HepG2 (cell line): ENCODE measurements around the gene TBL3. TPM values are rescaled to one million over a fixed set of nuclear protein-coding genes. Genes with fewer than 3 reads are reported as not detected.

Experiments used
- CBX2 ChIP-seq, 2 experiments: fragments of 200-600 bp in 1 of 2; sonication (generic); formaldehyde crosslinking in 1 of 2; IDR thresholded peaks; 2 replicates each; pipeline versions ENCODE4 v1.7.0 to v1.8.1; 2018 to 2022; ENCODE audit warnings: low read depth in 2 of 2, low read length in 1 of 2, mild to moderate bottlenecking in 1 of 2, missing genetic modification reagents in 1 of 2
- DR1 ChIP-seq: sonication (generic); formaldehyde crosslinking; IDR thresholded peaks from 2 replicates; pipeline ENCODE4 v1.8.0; 2021; ENCODE audit warnings: mild to moderate bottlenecking, missing genetic modification reagents, inconsistent platforms
- FOXO1 ChIP-seq: sonication (generic); formaldehyde crosslinking; IDR thresholded peaks from 2 replicates; pipeline ENCODE4 v1.4.0; 2020; ENCODE audit warnings: missing genetic modification reagents
- HDAC6 ChIP-seq: fragments of 200-600 bp; sonication (generic); IDR thresholded peaks from 2 replicates; pipeline ENCODE4 v1.7.0; 2017; ENCODE audit warnings: mild to moderate bottlenecking, antibody characterized with exemption, low read length, low read depth
- MIXL1 ChIP-seq: IDR thresholded peaks from 2 replicates; pipeline ENCODE4 v1.6.1; 2016
- RARG ChIP-seq: sonication (generic); formaldehyde crosslinking; IDR thresholded peaks from 2 replicates; pipeline ENCODE4 v1.4.0; 2020; ENCODE audit warnings: low read depth, mild to moderate bottlenecking, missing genetic modification reagents
- SALL2 ChIP-seq: sonication (generic); formaldehyde crosslinking; IDR thresholded peaks from 2 replicates; pipeline ENCODE4 v1.8.1; 2023; ENCODE audit warnings: mild to moderate bottlenecking, missing genetic modification reagents, inconsistent platforms
- SUZ12 ChIP-seq: fragments of 150-350 bp; IDR thresholded peaks from 2 replicates; pipeline ENCODE4 v1.6.1; 2014; ENCODE audit warnings: low read depth, low read length
- ZNF382 ChIP-seq: sonication (generic); formaldehyde crosslinking; IDR thresholded peaks from 2 replicates; pipeline ENCODE4 v1.5.0; 2020; ENCODE audit warnings: missing genetic modification reagents, mild to moderate bottlenecking, borderline replicate concordance
- ZNF670 ChIP-seq: sonication (generic); formaldehyde crosslinking; IDR thresholded peaks from 2 replicates; pipeline ENCODE4 v1.8.0; 2022; ENCODE audit warnings: mild to moderate bottlenecking, missing genetic modification reagents, borderline replicate concordance
- ZNF709 ChIP-seq: sonication (generic); formaldehyde crosslinking; IDR thresholded peaks from 2 replicates; pipeline ENCODE4 v1.5.0; 2020; ENCODE audit warnings: mild to moderate bottlenecking, missing genetic modification reagents
- ZNF713 ChIP-seq: sonication (generic); formaldehyde crosslinking; IDR thresholded peaks from 2 replicates; pipeline ENCODE4 v1.4.0; 2020; ENCODE audit warnings: mild to moderate bottlenecking, missing genetic modification reagents
- ZNF746 ChIP-seq: sonication (generic); formaldehyde crosslinking; IDR thresholded peaks from 2 replicates; pipeline ENCODE4 v1.8.0; 2022; ENCODE audit warnings: mild to moderate bottlenecking, missing genetic modification reagents
- polyA plus RNA-seq, 8 experiments: library from polyadenylated mRNA; depleted of rRNA in 3 of 8; stranded (reverse) in 7 of 8; unstranded in 1 of 8; fragments of >200 nt; fragmentation: Illumina TruSeq in 4 of 8; extraction: Trizol in 4 of 8; gene quantifications; 2 replicates each; pipeline versions ENCODE4 v1.2.1 to v1.2.3, GENCODE V29; 2011 to 2016; ENCODE audit warnings: low read depth in 4 of 8, missing spikeins in 1 of 8, mixed read lengths in 1 of 8; ENCODE audit not compliant: insufficient read depth in 1 of 8
- total RNA-seq, 5 experiments: library from RNA; depleted of rRNA; stranded (reverse); fragments of >200 nt; fragmentation: Illumina TruSeq; extraction: Trizol; gene quantifications; 2 replicates each; pipeline ENCODE4 v1.2.3, GENCODE V29; 2016; ENCODE audit warnings: low read depth in 1 of 5
- TF ChIP-seq, protein P1 (sequence below): sonication (generic); formaldehyde crosslinking; IDR thresholded peaks from 2 replicates; pipeline ENCODE4 v1.5.1; 2020; ENCODE audit warnings: missing genetic modification reagents, mild to moderate bottlenecking, borderline replicate concordance
- TF ChIP-seq, protein P2 (sequence below): sonication (generic); formaldehyde crosslinking; IDR thresholded peaks from 2 replicates; pipeline ENCODE4 v1.4.0; 2020; ENCODE audit warnings: missing genetic modification reagents
- TF ChIP-seq, protein P3 (sequence below): sonication (generic); formaldehyde crosslinking; IDR thresholded peaks from 2 replicates; pipeline ENCODE4 v1.4.0; 2020; ENCODE audit warnings: missing genetic modification reagents
- TF ChIP-seq, protein P4 (sequence below): sonication (generic); formaldehyde crosslinking; IDR thresholded peaks from 2 replicates; pipeline ENCODE4 v1.4.0; 2020; ENCODE audit warnings: mild to moderate bottlenecking, missing genetic modification reagents
- TF ChIP-seq, protein P5 (sequence below): IDR thresholded peaks from 2 replicates; pipeline ENCODE4 v1.6.1; 2016; ENCODE audit warnings: missing compliant biosample characterization, missing genetic modification reagents, borderline replicate concordance

The TBL3 gene
- total and polyA plus RNA-seq, 2 of the 13 experiments (the other 11 are each of a cell fraction or from before 2014, with no cell fraction given): 16.8 to 38.0 TPM

DNA sequence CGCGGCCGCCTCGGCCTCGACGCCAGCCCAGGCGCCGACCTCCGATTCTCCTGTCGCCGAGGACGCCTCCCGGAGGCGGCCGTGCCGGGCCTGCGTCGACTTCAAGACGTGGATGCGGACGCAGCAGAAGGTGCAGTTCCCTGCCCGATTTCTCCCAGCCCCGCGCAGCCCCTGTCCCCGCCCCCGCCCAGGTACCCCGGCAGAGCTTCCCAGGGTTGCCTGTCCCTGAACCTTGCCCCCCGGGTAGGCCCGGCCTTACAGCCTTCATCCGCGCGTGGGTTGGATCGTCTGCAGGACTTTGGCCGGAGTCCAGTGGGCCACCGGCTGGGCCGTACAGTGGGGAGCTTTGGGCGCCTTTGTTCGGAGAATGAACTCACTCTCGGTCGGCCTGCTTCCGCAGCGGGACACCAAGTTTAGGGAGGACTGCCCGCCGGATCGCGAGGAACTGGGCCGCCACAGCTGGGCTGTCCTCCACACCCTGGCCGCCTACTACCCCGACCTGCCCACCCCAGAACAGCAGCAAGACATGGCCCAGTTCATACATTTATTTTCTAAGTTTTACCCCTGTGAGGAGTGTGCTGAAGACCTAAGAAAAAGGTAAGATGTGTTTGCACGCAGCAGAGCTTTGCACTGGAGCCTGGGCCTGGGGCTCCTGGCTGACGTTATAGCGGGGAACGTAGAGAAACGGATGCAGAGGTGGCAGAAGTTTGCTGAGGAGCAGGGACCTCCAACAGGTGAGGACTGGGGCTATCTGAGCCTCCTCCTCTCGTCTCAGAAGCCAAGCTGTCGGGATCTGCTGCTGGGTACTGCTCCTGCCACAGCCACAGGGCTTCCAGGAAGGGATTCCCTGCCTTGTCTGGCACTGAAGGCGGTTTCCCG is 12.7 kb downstream of the TBL3 start (continued):
- TF ChIP-seq, protein P1, sequence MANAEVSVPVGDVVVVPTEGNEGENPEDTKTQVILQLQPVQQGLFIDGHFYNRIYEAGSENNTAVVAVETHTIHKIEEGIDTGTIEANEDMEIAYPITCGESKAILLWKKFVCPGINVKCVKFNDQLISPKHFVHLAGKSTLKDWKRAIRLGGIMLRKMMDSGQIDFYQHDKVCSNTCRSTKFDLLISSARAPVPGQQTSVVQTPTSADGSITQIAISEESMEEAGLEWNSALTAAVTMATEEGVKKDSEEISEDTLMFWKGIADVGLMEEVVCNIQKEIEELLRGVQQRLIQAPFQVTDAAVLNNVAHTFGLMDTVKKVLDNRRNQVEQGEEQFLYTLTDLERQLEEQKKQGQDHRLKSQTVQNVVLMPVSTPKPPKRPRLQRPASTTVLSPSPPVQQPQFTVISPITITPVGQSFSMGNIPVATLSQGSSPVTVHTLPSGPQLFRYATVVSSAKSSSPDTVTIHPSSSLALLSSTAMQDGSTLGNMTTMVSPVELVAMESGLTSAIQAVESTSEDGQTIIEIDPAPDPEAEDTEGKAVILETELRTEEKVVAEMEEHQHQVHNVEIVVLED (CRISPR knock-in tag): no peak
- TF ChIP-seq CBX2 (IDR thresholded peaks at IDR 0.05; ENCODE audit: low read depth, low read length) (no peak), CBX2 (CRISPR knock-in tag; IDR thresholded peaks at IDR 0.05; ENCODE audit: low read depth) (no peak), RARG (CRISPR knock-in tag) (no peak), ZNF713 (no peak), SUZ12 (no peak), FOXO1 (CRISPR knock-in tag) (no peak), ZNF670 (CRISPR knock-in tag) (no peak), MIXL1 (CRISPR knock-in tag) (0 out of 2 replicates have a peak, but pooled peaks have one; percentile 12), DR1 (CRISPR knock-in tag) (no peak), ZNF382 (no peak), ZNF709 (no peak), SALL2 (0 out of 2 replicates have a peak, but pooled peaks have one; percentile 10), HDAC6 (no peak), ZNF746 (no peak)
- TF ChIP-seq, protein P2, sequence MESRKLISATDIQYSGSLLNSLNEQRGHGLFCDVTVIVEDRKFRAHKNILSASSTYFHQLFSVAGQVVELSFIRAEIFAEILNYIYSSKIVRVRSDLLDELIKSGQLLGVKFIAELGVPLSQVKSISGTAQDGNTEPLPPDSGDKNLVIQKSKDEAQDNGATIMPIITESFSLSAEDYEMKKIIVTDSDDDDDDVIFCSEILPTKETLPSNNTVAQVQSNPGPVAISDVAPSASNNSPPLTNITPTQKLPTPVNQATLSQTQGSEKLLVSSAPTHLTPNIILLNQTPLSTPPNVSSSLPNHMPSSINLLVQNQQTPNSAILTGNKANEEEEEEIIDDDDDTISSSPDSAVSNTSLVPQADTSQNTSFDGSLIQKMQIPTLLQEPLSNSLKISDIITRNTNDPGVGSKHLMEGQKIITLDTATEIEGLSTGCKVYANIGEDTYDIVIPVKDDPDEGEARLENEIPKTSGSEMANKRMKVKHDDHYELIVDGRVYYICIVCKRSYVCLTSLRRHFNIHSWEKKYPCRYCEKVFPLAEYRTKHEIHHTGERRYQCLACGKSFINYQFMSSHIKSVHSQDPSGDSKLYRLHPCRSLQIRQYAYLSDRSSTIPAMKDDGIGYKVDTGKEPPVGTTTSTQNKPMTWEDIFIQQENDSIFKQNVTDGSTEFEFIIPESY (CRISPR knock-in tag): no peak
- TF ChIP-seq, protein P3, sequence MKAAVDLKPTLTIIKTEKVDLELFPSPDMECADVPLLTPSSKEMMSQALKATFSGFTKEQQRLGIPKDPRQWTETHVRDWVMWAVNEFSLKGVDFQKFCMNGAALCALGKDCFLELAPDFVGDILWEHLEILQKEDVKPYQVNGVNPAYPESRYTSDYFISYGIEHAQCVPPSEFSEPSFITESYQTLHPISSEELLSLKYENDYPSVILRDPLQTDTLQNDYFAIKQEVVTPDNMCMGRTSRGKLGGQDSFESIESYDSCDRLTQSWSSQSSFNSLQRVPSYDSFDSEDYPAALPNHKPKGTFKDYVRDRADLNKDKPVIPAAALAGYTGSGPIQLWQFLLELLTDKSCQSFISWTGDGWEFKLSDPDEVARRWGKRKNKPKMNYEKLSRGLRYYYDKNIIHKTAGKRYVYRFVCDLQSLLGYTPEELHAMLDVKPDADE (CRISPR knock-in tag): no peak
- TF ChIP-seq, protein P4, sequence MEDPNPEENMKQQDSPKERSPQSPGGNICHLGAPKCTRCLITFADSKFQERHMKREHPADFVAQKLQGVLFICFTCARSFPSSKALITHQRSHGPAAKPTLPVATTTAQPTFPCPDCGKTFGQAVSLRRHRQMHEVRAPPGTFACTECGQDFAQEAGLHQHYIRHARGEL (CRISPR knock-in tag): no peak
- TF ChIP-seq, protein P5, sequence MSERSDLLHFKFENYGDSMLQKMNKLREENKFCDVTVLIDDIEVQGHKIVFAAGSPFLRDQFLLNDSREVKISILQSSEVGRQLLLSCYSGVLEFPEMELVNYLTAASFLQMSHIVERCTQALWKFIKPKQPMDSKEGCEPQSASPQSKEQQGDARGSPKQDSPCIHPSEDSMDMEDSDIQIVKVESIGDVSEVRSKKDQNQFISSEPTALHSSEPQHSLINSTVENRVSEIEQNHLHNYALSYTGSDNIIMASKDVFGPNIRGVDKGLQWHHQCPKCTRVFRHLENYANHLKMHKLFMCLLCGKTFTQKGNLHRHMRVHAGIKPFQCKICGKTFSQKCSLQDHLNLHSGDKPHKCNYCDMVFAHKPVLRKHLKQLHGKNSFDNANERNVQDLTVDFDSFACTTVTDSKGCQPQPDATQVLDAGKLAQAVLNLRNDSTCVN (CRISPR knock-in tag): no peak
